ENCODE data around the gene ACTA2.

DNA sequence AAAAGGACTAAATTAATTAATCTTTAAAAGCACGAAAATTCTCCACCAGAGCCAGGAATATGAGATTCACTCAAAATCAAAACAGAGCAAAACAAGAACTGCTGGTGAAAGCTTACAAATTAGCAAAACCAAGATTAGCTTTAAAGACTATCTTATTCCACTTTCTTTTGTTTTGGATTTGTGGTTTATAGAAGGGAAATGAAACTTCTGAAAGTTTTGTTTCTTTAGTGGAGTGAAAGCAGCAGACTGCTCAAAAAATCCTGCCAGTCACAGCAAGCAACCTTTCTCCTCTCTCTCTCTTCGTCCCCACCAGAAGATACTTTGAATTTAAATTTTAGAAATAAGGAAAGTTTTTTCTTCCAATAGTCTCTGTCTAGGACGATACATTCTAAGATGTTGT is 7.8 kb downstream of the ACTA2 start:
- TF ChIP-seq, protein P1, sequence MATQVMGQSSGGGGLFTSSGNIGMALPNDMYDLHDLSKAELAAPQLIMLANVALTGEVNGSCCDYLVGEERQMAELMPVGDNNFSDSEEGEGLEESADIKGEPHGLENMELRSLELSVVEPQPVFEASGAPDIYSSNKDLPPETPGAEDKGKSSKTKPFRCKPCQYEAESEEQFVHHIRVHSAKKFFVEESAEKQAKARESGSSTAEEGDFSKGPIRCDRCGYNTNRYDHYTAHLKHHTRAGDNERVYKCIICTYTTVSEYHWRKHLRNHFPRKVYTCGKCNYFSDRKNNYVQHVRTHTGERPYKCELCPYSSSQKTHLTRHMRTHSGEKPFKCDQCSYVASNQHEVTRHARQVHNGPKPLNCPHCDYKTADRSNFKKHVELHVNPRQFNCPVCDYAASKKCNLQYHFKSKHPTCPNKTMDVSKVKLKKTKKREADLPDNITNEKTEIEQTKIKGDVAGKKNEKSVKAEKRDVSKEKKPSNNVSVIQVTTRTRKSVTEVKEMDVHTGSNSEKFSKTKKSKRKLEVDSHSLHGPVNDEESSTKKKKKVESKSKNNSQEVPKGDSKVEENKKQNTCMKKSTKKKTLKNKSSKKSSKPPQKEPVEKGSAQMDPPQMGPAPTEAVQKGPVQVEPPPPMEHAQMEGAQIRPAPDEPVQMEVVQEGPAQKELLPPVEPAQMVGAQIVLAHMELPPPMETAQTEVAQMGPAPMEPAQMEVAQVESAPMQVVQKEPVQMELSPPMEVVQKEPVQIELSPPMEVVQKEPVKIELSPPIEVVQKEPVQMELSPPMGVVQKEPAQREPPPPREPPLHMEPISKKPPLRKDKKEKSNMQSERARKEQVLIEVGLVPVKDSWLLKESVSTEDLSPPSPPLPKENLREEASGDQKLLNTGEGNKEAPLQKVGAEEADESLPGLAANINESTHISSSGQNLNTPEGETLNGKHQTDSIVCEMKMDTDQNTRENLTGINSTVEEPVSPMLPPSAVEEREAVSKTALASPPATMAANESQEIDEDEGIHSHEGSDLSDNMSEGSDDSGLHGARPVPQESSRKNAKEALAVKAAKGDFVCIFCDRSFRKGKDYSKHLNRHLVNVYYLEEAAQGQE (IDR thresholded peaks at IDR 0.05; ENCODE audit: insufficient read depth in 1 of 2, low read depth in 2 of 2, low read length in 2 of 2), result no peak
- TF ChIP-seq POLR2AphosphoS5 (IDR thresholded peaks at IDR 0.05; ENCODE audit: low read depth, low read length), result no peak
- TF ChIP-seq SIN3A (IDR thresholded peaks at IDR 0.05; ENCODE audit: borderline replicate concordance, insufficient read depth, low read length), result no peak

Measured in PFSK-1 (cell line).